Measurements from ENCODE around the gene DAZAP1.

The DAZAP1 gene

GRCh38 chr19:1445185-1445931, 38.0 kb downstream of the DAZAP1 start:
- peak; percentile 76 for DNase-seq

- no peak for DNase-seq
Measured at GRCh38 chr19:1445932-1446712, 38.7 kb downstream of the DAZAP1 start.

- no peak for DNase-seq
Measured at GRCh38 chr19:1446713-1447481, 39.5 kb downstream of the DAZAP1 start.

GRCh38 chr19:1447504-1447903, 40.1 kb downstream of the DAZAP1 start:
- no peak for DNase-seq

- no peak for DNase-seq
Measured at GRCh38 chr19:1447944-1448343, 40.6 kb downstream of the DAZAP1 start.

GRCh38 chr19:1449467-1450442, 42.4 kb downstream of the DAZAP1 start, which contains the start of gene APC2:
Gene APC2 (plus strand): TSS chr19:1450121. CDS start chr19:1453002, 2,881 bp downstream.
- peak; percentile 56 for DNase-seq

- no peak for DNase-seq
Measured at GRCh38 chr19:1450735-1451731, 43.6 kb downstream of the DAZAP1 start.

- DNase-seq, result no peak
Measured at GRCh38 chr19:1451916-1452801, 44.8 kb downstream of the DAZAP1 start.

- no peak for DNase-seq
Measured at GRCh38 chr19:1452802-1453524, 45.6 kb downstream of the DAZAP1 start.

- no peak for DNase-seq
Measured at GRCh38 chr19:1453525-1454364, 46.4 kb downstream of the DAZAP1 start.

- DNase-seq, result no peak
Measured at GRCh38 chr19:1455002-1455335, 47.6 kb downstream of the DAZAP1 start.

- DNase-seq, result no peak
Measured at GRCh38 chr19:1455336-1456120, 48.1 kb downstream of the DAZAP1 start.

GRCh38 chr19:1456121-1456900, 48.9 kb downstream of the DAZAP1 start:
- DNase-seq, result no peak

GRCh38 chr19:1457031-1457739, 49.8 kb downstream of the DAZAP1 start:
- no peak for DNase-seq

GRCh38 chr19:1457892-1458291, 50.5 kb downstream of the DAZAP1 start:
- no peak for DNase-seq

GRCh38 chr19:1459479-1459878, 52.1 kb downstream of the DAZAP1 start:
- DNase-seq, result no peak

Measured in right hindlimb (tissue), 1 donor.